Measurements from ENCODE around the gene YPEL4. TPM values are rescaled to one million over a fixed set of nuclear protein-coding genes. Genes with fewer than 3 reads are reported as not detected.

The YPEL4 gene
- polyA plus RNA-seq, 10 donors: 1.1 to 3.4 (median 1.6) TPM

Other genes with a start within 250 kb of the YPEL4 start
- 10 to 100 TPM; 25.9 to 43.0 (median 31.8) TPM for gene SLC43A3, start 222.8 kb downstream of the YPEL4 start, polyA plus RNA-seq (ENCODE audit: insufficient read length in 10 of 10)
- 10 to 100 TPM; 17.2 to 35.0 (median 25.7) TPM for gene RTN4RL2, start 189.4 kb downstream of the YPEL4 start, polyA plus RNA-seq (ENCODE audit: insufficient read length in 10 of 10)
- 10 to 100 TPM in 6 of 10 donors, 1 to 10 TPM in 4; 7.8 to 14.9 (median 10.2) TPM for gene SLC43A1, start 134.2 kb downstream of the YPEL4 start, polyA plus RNA-seq (ENCODE audit: insufficient read length in 10 of 10)
- gene TIMM10, start 119.2 kb downstream of the YPEL4 start, polyA plus RNA-seq (ENCODE audit: insufficient read length in 10 of 10): 10 to 100 TPM; 28.8 to 57.7 (median 36.6) TPM
- 100 to 1,000 TPM in 9 of 10 donors, 10 to 100 TPM in 1; 78.8 to 282 (median 173) TPM for gene SMTNL1, start 112.3 kb downstream of the YPEL4 start, polyA plus RNA-seq (ENCODE audit: insufficient read length in 10 of 10)
- gene UBE2L6, start 82.2 kb downstream of the YPEL4 start, polyA plus RNA-seq (ENCODE audit: insufficient read length in 10 of 10): 10 to 100 TPM; 16.5 to 27.4 (median 24.2) TPM
- 100 to 1,000 TPM in 5 of 10 donors, 10 to 100 TPM in 5; 79.3 to 123 (median 102) TPM for gene SERPING1, start 52.2 kb downstream of the YPEL4 start, polyA plus RNA-seq (ENCODE audit: insufficient read length in 10 of 10)
- gene CLP1, start 7.8 kb upstream of the YPEL4 start, polyA plus RNA-seq (ENCODE audit: insufficient read length in 10 of 10): 10 to 100 TPM in 1 of 10 donors, 1 to 10 TPM in 9; 7.0 to 12.2 (median 8.9) TPM
- 10 to 100 TPM; 27.2 to 36.7 (median 30.5) TPM for gene ZDHHC5, start 18.2 kb upstream of the YPEL4 start, polyA plus RNA-seq (ENCODE audit: insufficient read length in 10 of 10)
- 10 to 100 TPM; 10.3 to 15.8 (median 12.8) TPM for gene MED19, start 62.3 kb upstream of the YPEL4 start, polyA plus RNA-seq (ENCODE audit: insufficient read length in 10 of 10)
- 10 to 100 TPM; 45.4 to 63.9 (median 55.3) TPM for gene TMX2, start 62.7 kb upstream of the YPEL4 start, polyA plus RNA-seq (ENCODE audit: insufficient read length in 10 of 10)
- gene SELENOH, start 91.6 kb upstream of the YPEL4 start, polyA plus RNA-seq (ENCODE audit: insufficient read length in 10 of 10): 10 to 100 TPM; 56.5 to 90.1 (median 69.9) TPM
- under 1 TPM in 7 of 10 donors, not detected in 3; 0.08 to 0.38 (median 0.13) TPM for gene BTBD18, start 101.9 kb upstream of the YPEL4 start, polyA plus RNA-seq (ENCODE audit: insufficient read length in 10 of 10)
- gene CTNND1, start 111.9 kb upstream of the YPEL4 start, polyA plus RNA-seq (ENCODE audit: insufficient read length in 10 of 10): 100 to 1,000 TPM; 103 to 155 (median 134) TPM

Data from muscle of back (tissue), 10 donors.